ENCODE data around the gene CHMP4B.

The CHMP4B gene

GRCh38 chr20:33864324-33864963, 53.3 kb downstream of the CHMP4B start:
- no peak for DNase-seq (ENCODE audit: low read depth)

GRCh38 chr20:33865761-33866370, 54.7 kb downstream of the CHMP4B start:
- no peak for DNase-seq (ENCODE audit: low read depth)

- DNase-seq (ENCODE audit: low read depth): no peak
Observed at GRCh38 chr20:33866398-33867100, 55.4 kb downstream of the CHMP4B start.

GRCh38 chr20:33868042-33868441, 56.9 kb downstream of the CHMP4B start:
- DNase-seq (ENCODE audit: low read depth): no peak

- no peak for DNase-seq (ENCODE audit: low read depth)
Observed at GRCh38 chr20:33868595-33868994, 57.4 kb downstream of the CHMP4B start.

- DNase-seq (ENCODE audit: low read depth): no peak
Observed at GRCh38 chr20:33869283-33869682, 58.1 kb downstream of the CHMP4B start.

- no peak for DNase-seq (ENCODE audit: low read depth)
Observed at GRCh38 chr20:33871362-33871761, 60.2 kb downstream of the CHMP4B start.

- DNase-seq (ENCODE audit: low read depth): no peak
Observed at GRCh38 chr20:33874129-33874528, 63.0 kb downstream of the CHMP4B start.

- DNase-seq (ENCODE audit: low read depth): no peak
Observed at GRCh38 chr20:33875055-33875454, 63.9 kb downstream of the CHMP4B start.

GRCh38 chr20:33875534-33876026, 64.4 kb downstream of the CHMP4B start:
- no peak for DNase-seq (ENCODE audit: low read depth)

GRCh38 chr20:33878583-33878982, 67.4 kb downstream of the CHMP4B start:
- DNase-seq (ENCODE audit: low read depth): no peak

GRCh38 chr20:33880396-33880795, 69.2 kb downstream of the CHMP4B start:
- no peak for DNase-seq (ENCODE audit: low read depth)

GRCh38 chr20:33881989-33882388, 70.8 kb downstream of the CHMP4B start:
- DNase-seq (ENCODE audit: low read depth): no peak

- no peak for DNase-seq (ENCODE audit: low read depth)
Observed at GRCh38 chr20:33882481-33882880, 71.3 kb downstream of the CHMP4B start.

GRCh38 chr20:33883164-33883563, 72.0 kb downstream of the CHMP4B start:
- DNase-seq (ENCODE audit: low read depth): no peak

- DNase-seq (ENCODE audit: low read depth): no peak
Observed at GRCh38 chr20:33884633-33885032, 73.5 kb downstream of the CHMP4B start.

GRCh38 chr20:33889312-33889711, 78.2 kb downstream of the CHMP4B start:
- DNase-seq (ENCODE audit: low read depth): no peak

- no peak for DNase-seq (ENCODE audit: low read depth)
Observed at GRCh38 chr20:33890557-33890956, 79.4 kb downstream of the CHMP4B start.

- DNase-seq (ENCODE audit: low read depth): no peak
Observed at GRCh38 chr20:33893314-33893713, 82.2 kb downstream of the CHMP4B start.

- no peak for DNase-seq (ENCODE audit: low read depth)
Observed at GRCh38 chr20:33894798-33895197, 83.7 kb downstream of the CHMP4B start.

- no peak for DNase-seq (ENCODE audit: low read depth)
Observed at GRCh38 chr20:33896509-33896908, 85.4 kb downstream of the CHMP4B start.

- no peak for DNase-seq (ENCODE audit: low read depth)
Observed at GRCh38 chr20:33897313-33897912, 86.3 kb downstream of the CHMP4B start.

GRCh38 chr20:33899106-33899505, 88.0 kb downstream of the CHMP4B start:
- no peak for DNase-seq (ENCODE audit: low read depth)

All from stimulated activated CD8-positive, alpha-beta memory T cell treated with anti-CD3 and anti-CD28 coated beads, Interleukin-12 subunit alpha, Interleukin-12 subunit beta, amount 100 ng/mL, for 1 hour (primary cell).